B cell (primary cell): ENCODE measurements around the gene BRMS1L. TPM values are rescaled to one million over a fixed set of nuclear protein-coding genes. Genes with fewer than 3 reads are reported as not detected.
A peak's percentile ranks its signal among the peaks of the same experiment; 100 is the strongest.

Experiments used
- ATAC-seq: fragments of 200-7000 bp; cut with Tn5 transposase; one replicate; pipeline ENCODE4 v1.10.0; 2021; ENCODE audit warnings: low read depth, mild to moderate bottlenecking, moderate number of reproducible peaks, moderate library complexity
- CTCF ChIA-PET: fragments of 350-600 bp; sonication (Branson Sonifier 250); formaldehyde crosslinking; loops from one replicate; lab custom pipeline; 2021; ENCODE audit warnings: antibody characterized with exemption, inconsistent platforms; lab: Charles Lee
- POLR2A ChIA-PET: fragments of 350-600 bp; sonication (Branson Sonifier 250); formaldehyde crosslinking; loops from one replicate; lab custom pipeline; 2021; ENCODE audit warnings: antibody characterized with exemption; lab: Charles Lee
- DNase-seq: peaks from one replicate; pipeline ENCODE4 v3.0.0; 2013
- H2AFZ ChIP-seq: 2 replicates; pipeline ENCODE4 v1.6.1; 2012; ENCODE audit warnings: mild to moderate bottlenecking, low read depth, low read length; ENCODE audit not compliant: insufficient read depth, poor library complexity, severe bottlenecking
- H3K27ac ChIP-seq, 2 donors: 1 replicate in 1 of 2; 2 replicates in 1 of 2; pipeline ENCODE4 v1.5.1; 2012 to 2013; ENCODE audit warnings: low read length in 2 of 2, mild to moderate bottlenecking in 2 of 2, moderate library complexity in 1 of 2
- H3K27me3 ChIP-seq, 4 experiments: fragments of 200-600 bp in 1 of 4; sonication (generic) in 1 of 4; replicated peaks in 1 of 4; 1 replicate in 2 of 4; 2 replicates in 2 of 4; pipeline versions ENCODE4 v1.6.1 to v1.7.0; 2013 to 2016; ENCODE audit warnings: low read length in 3 of 4, mild to moderate bottlenecking in 2 of 4, mixed read lengths in 1 of 4, moderate library complexity in 1 of 4; ENCODE audit not compliant: insufficient read depth in 4 of 4, control insufficient read depth in 3 of 4; ENCODE audit errors: control extremely low read depth in 1 of 4
- H3K36me3 ChIP-seq, 2 experiments: replicated peaks in 1 of 2; 1 replicate in 1 of 2; 2 replicates in 1 of 2; pipeline versions ENCODE4 v1.6.1 to v1.7.1; 2013; ENCODE audit warnings: low read length in 1 of 2; ENCODE audit not compliant: insufficient read depth in 2 of 2, control insufficient read depth in 1 of 2; ENCODE audit errors: control extremely low read depth in 1 of 2, extremely low read depth in 1 of 2
- H3K4me1 ChIP-seq, 2 donors: fragments of 200-600 bp in 1 of 2; sonication (generic) in 1 of 2; 1 replicate in 1 of 2; 2 replicates in 1 of 2; pipeline versions ENCODE4 v1.5.1 to v1.6.1; 2013 to 2017; ENCODE audit warnings: low read length in 2 of 2; ENCODE audit not compliant: control insufficient read depth in 2 of 2, insufficient read depth in 2 of 2
- H3K4me2 ChIP-seq: replicated peaks from 2 replicates; pipeline ENCODE3; 2012; ENCODE audit warnings: mild to moderate bottlenecking, low read depth, low read length; ENCODE audit not compliant: poor library complexity, severe bottlenecking
- H3K4me3 ChIP-seq, 5 experiments: fragments of 200-600 bp in 1 of 5; sonication (generic) in 1 of 5; 1 replicate in 3 of 5; 2 replicates in 2 of 5; pipeline versions ENCODE4 v1.5.1 to v1.7.0; 2011 to 2016; ENCODE audit warnings: low read length in 4 of 5, mild to moderate bottlenecking in 4 of 5, low read depth in 2 of 5, control low read depth in 1 of 5, moderate library complexity in 1 of 5; ENCODE audit not compliant: insufficient read depth in 1 of 5; ENCODE audit errors: control extremely low read depth in 1 of 5, extremely low read depth in 1 of 5
- H3K79me2 ChIP-seq: fragments of 200-600 bp; sonication (generic); one replicate; pipeline ENCODE4 v1.6.0; 2016; ENCODE audit warnings: low read length; ENCODE audit not compliant: control insufficient read depth, insufficient read depth
- H3K9ac ChIP-seq: fragments of 200-600 bp; sonication (generic); 2 replicates; pipeline ENCODE4 v1.6.1; 2017; ENCODE audit warnings: mild to moderate bottlenecking, low read length, moderate library complexity
- H3K9me3 ChIP-seq, 3 donors: one replicate each; pipeline versions ENCODE4 v1.6.1 to v1.7.1; 2013; ENCODE audit warnings: low read length in 2 of 3; ENCODE audit not compliant: control insufficient read depth in 2 of 3, insufficient read depth in 1 of 3; ENCODE audit errors: control extremely low read depth in 1 of 3
- H4K20me1 ChIP-seq: 2 replicates; pipeline ENCODE4 v1.6.0; 2012; ENCODE audit warnings: mild to moderate bottlenecking, low read length; ENCODE audit not compliant: insufficient read depth, control insufficient read depth, poor library complexity, severe bottlenecking
- H3K27ac Mint-ChIP-seq: one replicate; pipeline ENCODE4 v1.8.0; 2021; ENCODE audit warnings: mixed read lengths
- H3K27me3 Mint-ChIP-seq: one replicate; pipeline ENCODE4 v1.8.0; 2021; ENCODE audit warnings: mixed read lengths
- H3K4me1 Mint-ChIP-seq: one replicate; pipeline ENCODE4 v1.8.0; 2021; ENCODE audit warnings: mixed read lengths
- H3K4me3 Mint-ChIP-seq: one replicate; pipeline ENCODE4 v1.8.0; 2021; ENCODE audit warnings: mixed read lengths
- H3K9me3 Mint-ChIP-seq: one replicate; pipeline ENCODE4 v1.8.0; 2022; ENCODE audit warnings: mixed read lengths; ENCODE audit not compliant: insufficient read depth
- CTCF ChIP-seq: fragments of 200-600 bp; IDR thresholded peaks from one replicate; pipeline ENCODE4 v1.8.0; 2022; ENCODE audit warnings: antibody characterized with exemption, mild to moderate bottlenecking
- EZH2 ChIP-seq: IDR thresholded peaks from 2 replicates; pipeline ENCODE4 v1.6.1; 2012; ENCODE audit warnings: borderline replicate concordance, low read depth, mild to moderate bottlenecking, moderate library complexity, low read length; ENCODE audit not compliant: insufficient read depth, poor library complexity, severe bottlenecking
- WGBS: methylation state at CpG from one replicate; pipeline ENCODE4 v1.1.5; 2013; ENCODE audit warnings: missing lambda C conversion rate; ENCODE audit not compliant: insufficient coverage; 5-methylcytosine and 5-hydroxymethylcytosine counted together
- intact Hi-C: fragments of 100-400 bp; cut with micrococcal nuclease; formaldehyde crosslinking; loops from one replicate; pipeline ENCODE4 v1.10.0; 2022
- polyA plus RNA-seq: library from polyadenylated mRNA; depleted of rRNA; stranded (reverse); fragments of >200 nt; gene quantifications from 2 replicates; pipeline ENCODE4 v1.2.3, GENCODE V29; 2012
- total RNA-seq, 2 donors: library from RNA; stranded (reverse); fragments of 120-200 nt in 1 of 2; gene quantifications; 1 replicate in 1 of 2; 2 replicates in 1 of 2; pipeline versions ENCODE4 v1.2.3 to v1.2.4, GENCODE V29; 2013 to 2022

The BRMS1L gene
- total and polyA plus RNA-seq, 2 donors (not counting 1 experiment from before 2014, with no cell fraction given): 1.1 to 4.7 TPM

DNA sequence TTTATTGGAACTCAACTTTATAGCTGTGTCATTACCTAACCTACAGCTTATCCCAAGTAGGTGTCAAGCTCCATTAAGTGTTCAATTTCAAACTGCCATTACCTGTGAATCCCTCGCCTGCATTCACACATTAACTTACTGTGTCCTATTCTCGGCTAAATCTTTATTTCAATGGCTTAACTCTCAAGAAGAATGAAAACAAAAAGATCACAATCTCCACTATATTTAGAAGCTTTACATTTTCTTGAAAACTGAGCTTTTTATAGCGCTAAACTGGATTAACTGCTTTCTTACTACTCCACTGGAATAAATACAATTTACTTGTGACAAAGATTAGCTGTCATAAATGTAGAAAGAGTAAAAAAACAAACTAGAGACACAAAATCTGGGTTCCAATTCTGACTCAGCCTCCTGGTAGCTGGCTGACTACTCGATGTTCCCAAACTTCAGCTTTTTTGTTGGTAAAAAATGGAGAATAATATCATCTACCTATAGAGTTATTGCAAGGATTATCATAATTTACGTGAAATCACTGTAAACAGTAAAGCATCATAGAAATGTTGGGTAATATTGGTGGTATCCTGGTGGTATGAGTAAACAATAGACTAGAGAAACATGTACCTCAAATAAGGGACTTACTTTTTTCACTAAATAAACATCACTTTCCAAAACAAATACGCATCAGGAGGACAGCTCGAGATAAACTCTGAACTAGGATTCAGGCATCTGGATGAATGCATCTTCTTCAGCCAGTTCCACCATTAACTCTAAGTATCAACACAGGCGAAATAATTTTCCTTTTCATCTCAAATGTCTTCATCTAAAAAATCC, 18.8 kb upstream of the BRMS1L start:
- TF ChIP-seq EZH2 (no peak), CTCF (no peak)
- CTCF ChIA-PET: interaction anchor here (1.0 to 2.8 kb wide), 5 partner anchors 10 to 19 kb away, joined by 3 to 12 read pairs (median 5); partner anchors contain the start of gene BRMS1L
- no peak overlapping the region for H3K27ac ChIP-seq
- DNase-seq: no peak
- Mint-ChIP-seq H3K27me3 (no peaks in the 10 kb centered on the region), H3K9me3 (no peaks in the 10 kb centered on the region), H3K4me1 (peaks cover 31% of the 10 kb centered on the region), H3K4me3 (peak overlapping the region; percentile 98), H3K27ac (peak overlapping the region; percentile 28)
- peaks cover 62% of the 10 kb centered on the region for H3K79me2 ChIP-seq
- ATAC-seq: no peak
- no peaks in the 10 kb centered on the region for H3K36me3 ChIP-seq
- no peaks in the 10 kb centered on the region for H3K27me3 ChIP-seq
- H3K4me1 ChIP-seq: peaks cover 12 to 14% of the 10 kb centered on the region in 2 donors
- H3K9me3 ChIP-seq: no peaks in the 10 kb centered on the region
- no peak overlapping the region for H3K4me3 ChIP-seq
- peak overlapping the region; percentile 87 for H3K9ac ChIP-seq
- 92% methylated on average over 3 of the region's 8 CpGs for WGBS
- intact Hi-C loops: loop anchor here (5.0 to 10.0 kb wide), 4 partner anchors 123 to 1345 kb away; partner anchors contain the start of genes INSM2, SPTSSA and SRP54
- H4K20me1 ChIP-seq: no peaks in the 10 kb centered on the region
- peak overlapping the region; percentile 86 for H3K4me2 ChIP-seq
- H2AFZ ChIP-seq: no peak overlapping the region
- POLR2A ChIA-PET: no interaction called here
